Thyroid gland (tissue), 4 donors: ENCODE data around the gene SLC38A10.

Source experiments
- POLR2A ChIP-seq, 2 donors: fragments of 450-650 bp; IDR thresholded peaks; one replicate each; pipeline ENCODE4 v1.6.1; 2017; ENCODE audit warnings: antibody characterized with exemption in 2 of 2, mild to moderate bottlenecking in 2 of 2, moderate library complexity in 1 of 2
- TF ChIP-seq, protein P1 (sequence below), 6 experiments: fragments of 200-600 bp in 3 of 6; fragments of 450-650 bp in 3 of 6; sonication (generic) in 3 of 6; IDR thresholded peaks; one replicate each; pipeline ENCODE4 v1.5.1; 2016 to 2019; ENCODE audit warnings: antibody characterized with exemption in 6 of 6, mild to moderate bottlenecking in 2 of 6, inconsistent platforms in 1 of 6, moderate library complexity in 1 of 6

DNA sequence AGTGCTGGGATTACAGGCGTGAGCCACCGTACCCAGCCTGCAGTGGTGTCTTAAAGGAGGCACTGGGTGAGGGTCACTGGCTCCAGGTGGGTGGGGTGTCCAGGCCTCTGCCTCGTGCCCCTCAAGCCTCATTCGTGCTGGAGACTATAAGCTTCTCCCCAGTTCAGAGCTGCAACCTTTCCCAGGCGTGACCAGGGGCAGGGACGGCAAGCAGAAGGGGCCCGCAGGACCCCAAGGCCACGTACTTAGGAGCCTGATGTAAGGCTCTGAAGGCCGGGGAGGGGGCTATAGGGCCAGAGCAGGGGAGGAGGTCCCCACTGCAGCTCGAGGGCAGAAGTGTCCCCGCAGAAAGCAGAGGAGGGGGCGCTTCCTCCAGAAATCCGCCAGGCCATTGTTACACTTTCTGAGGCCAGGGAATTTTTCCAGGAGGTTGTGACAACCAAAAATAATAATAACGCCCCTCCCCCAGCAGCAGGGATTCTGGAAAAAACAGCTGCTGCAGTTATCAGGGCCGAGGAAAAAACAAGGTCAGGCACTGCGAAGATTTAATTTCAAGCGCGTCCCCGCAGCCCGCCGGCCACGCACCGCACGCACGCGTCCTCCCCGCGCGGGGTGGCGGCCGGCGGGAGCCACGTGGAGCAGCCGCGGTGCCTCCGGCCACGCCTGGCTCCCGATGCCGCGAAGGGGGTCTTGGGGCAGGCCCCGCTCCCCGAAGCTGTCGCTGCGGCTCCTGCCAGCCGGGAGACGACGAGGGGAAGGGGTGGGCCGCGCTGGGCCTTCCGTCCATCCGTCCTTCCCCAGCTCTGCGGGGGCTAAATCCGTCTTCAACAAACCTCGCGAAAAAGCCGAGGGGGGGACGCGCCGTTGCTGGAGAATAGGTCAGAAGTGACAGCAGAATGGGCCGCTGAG is 45.8 kb upstream of the SLC38A10 start:
- TF ChIP-seq, protein P1, sequence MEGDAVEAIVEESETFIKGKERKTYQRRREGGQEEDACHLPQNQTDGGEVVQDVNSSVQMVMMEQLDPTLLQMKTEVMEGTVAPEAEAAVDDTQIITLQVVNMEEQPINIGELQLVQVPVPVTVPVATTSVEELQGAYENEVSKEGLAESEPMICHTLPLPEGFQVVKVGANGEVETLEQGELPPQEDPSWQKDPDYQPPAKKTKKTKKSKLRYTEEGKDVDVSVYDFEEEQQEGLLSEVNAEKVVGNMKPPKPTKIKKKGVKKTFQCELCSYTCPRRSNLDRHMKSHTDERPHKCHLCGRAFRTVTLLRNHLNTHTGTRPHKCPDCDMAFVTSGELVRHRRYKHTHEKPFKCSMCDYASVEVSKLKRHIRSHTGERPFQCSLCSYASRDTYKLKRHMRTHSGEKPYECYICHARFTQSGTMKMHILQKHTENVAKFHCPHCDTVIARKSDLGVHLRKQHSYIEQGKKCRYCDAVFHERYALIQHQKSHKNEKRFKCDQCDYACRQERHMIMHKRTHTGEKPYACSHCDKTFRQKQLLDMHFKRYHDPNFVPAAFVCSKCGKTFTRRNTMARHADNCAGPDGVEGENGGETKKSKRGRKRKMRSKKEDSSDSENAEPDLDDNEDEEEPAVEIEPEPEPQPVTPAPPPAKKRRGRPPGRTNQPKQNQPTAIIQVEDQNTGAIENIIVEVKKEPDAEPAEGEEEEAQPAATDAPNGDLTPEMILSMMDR (IDR thresholded peaks at IDR 0.05) = no peak
- TF ChIP-seq POLR2A (IDR thresholded peaks at IDR 0.05) = peak in 1 of 2 donors; percentile 35
